ENCODE data around the gene CELF4.

CELF4 gene

GRCh38 chr18:37306432-37306831 is 259.2 kb downstream of the CELF4 start:
- no peak overlapping the region for H3K27ac ChIP-seq
- TF ChIP-seq CTCF (conservative IDR thresholded peaks at IDR 0.05) (no peak), ZFX (IDR thresholded peaks at IDR 0.05) (no peak)

GRCh38 chr18:37305066-37305465 is 260.5 kb downstream of the CELF4 start:
- H3K27ac ChIP-seq = no peak overlapping the region
- no peak for TF ChIP-seq ZFX (IDR thresholded peaks at IDR 0.05)

- TF ChIP-seq ZFX (IDR thresholded peaks at IDR 0.05) (no peak), CTCF (conservative IDR thresholded peaks at IDR 0.05) (no peak)
- no peak overlapping the region for H3K27ac ChIP-seq
Observed at GRCh38 chr18:37304012-37304680, 261.5 kb downstream of the CELF4 start.

GRCh38 chr18:37303009-37303408 is 262.6 kb downstream of the CELF4 start:
- no peak overlapping the region for H3K27ac ChIP-seq
- TF ChIP-seq CTCF (conservative IDR thresholded peaks at IDR 0.05) (no peak), ZFX (IDR thresholded peaks at IDR 0.05) (no peak)

- TF ChIP-seq CTCF (conservative IDR thresholded peaks at IDR 0.05) = no peak
- no peak for TF ChIP-seq ZFX (IDR thresholded peaks at IDR 0.05)
- no peak overlapping the region for H3K27ac ChIP-seq
Observed at GRCh38 chr18:37302519-37302918, 263.1 kb downstream of the CELF4 start.

- TF ChIP-seq CTCF (conservative IDR thresholded peaks at IDR 0.05) = no peak
- TF ChIP-seq ZFX (IDR thresholded peaks at IDR 0.05) = no peak
- H3K27ac ChIP-seq = peak overlapping the region; percentile 41
Observed at GRCh38 chr18:37299471-37300304, 265.9 kb downstream of the CELF4 start.

GRCh38 chr18:37298816-37299215 is 266.8 kb downstream of the CELF4 start:
- H3K27ac ChIP-seq = peak overlapping the region; percentile 41; the same call in 1 of the 2 replicates
- TF ChIP-seq CTCF (conservative IDR thresholded peaks at IDR 0.05) (no peak), ZFX (IDR thresholded peaks at IDR 0.05) (no peak)

Measured in C4-2B (cell line).